ENCODE results near the gene PACRGL. TPM values are rescaled to one million over a fixed set of nuclear protein-coding genes. Genes with fewer than 3 reads are reported as not detected.
A peak's percentile ranks its signal among the peaks of the same experiment; 100 is the strongest.

The PACRGL gene
- total and polyA plus RNA-seq, 12 donors: 4.2 to 11.3 (median 10.6) TPM

DNA sequence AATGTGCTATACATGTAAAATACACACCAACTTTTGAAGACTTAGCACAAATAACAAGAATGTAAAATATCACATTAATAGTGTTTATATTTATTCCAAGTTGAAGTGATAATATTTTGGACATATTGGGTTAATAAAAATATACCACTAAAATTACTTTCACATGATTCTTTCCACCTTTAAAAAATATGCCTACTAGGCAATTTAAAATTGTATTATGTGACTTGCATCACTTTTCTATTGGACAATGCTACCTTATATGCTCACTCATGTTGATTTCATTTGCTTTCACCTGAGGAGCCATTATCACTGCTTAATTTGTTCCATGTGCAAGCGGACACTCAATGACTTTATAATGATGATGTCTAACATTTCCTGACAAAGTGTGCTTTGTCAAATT, 3.4 kb upstream of the PACRGL start:
- Histone ChIP-seq H3K27me3 (peaks cover 0 to 4% (median 0%) of the 10 kb centered on the region in 7 donors), H3K4me3 (no peak overlapping the region), H3K9me3 (no peaks in the 10 kb centered on the region), H3K36me3 (no peaks in the 10 kb centered on the region), H3K27ac (no peak overlapping the region), H3K4me1 (peaks cover 0 to 24% (median 16%) of the 10 kb centered on the region in 9 donors)
- DNase-seq: no peak
- 91 to 94% methylated on average over 1 of the region's 1 CpG for WGBS, 2 donors
- intact Hi-C loops (cut with DNase I): no loop called here
- no peak for ATAC-seq
- TF ChIP-seq, protein P1, sequence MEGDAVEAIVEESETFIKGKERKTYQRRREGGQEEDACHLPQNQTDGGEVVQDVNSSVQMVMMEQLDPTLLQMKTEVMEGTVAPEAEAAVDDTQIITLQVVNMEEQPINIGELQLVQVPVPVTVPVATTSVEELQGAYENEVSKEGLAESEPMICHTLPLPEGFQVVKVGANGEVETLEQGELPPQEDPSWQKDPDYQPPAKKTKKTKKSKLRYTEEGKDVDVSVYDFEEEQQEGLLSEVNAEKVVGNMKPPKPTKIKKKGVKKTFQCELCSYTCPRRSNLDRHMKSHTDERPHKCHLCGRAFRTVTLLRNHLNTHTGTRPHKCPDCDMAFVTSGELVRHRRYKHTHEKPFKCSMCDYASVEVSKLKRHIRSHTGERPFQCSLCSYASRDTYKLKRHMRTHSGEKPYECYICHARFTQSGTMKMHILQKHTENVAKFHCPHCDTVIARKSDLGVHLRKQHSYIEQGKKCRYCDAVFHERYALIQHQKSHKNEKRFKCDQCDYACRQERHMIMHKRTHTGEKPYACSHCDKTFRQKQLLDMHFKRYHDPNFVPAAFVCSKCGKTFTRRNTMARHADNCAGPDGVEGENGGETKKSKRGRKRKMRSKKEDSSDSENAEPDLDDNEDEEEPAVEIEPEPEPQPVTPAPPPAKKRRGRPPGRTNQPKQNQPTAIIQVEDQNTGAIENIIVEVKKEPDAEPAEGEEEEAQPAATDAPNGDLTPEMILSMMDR (IDR thresholded peaks at IDR 0.05): no peak

GRCh38 chr4:20698382-20698781, 1.9 kb upstream of the PACRGL start:
- DNase-seq (no peak), ATAC-seq (no peak)
- no peaks in the 10 kb centered on the region for H3K9me3 ChIP-seq
- peaks cover 0 to 4% (median 0%) of the 10 kb centered on the region in 7 donors for H3K27me3 ChIP-seq
- H3K36me3 ChIP-seq: no peaks in the 10 kb centered on the region
- intact Hi-C loops (cut with DNase I): no loop called here
- TF ChIP-seq, protein P1 (IDR thresholded peaks at IDR 0.05): no peak
- H3K4me1 ChIP-seq: peaks cover 0 to 24% (median 16%) of the 10 kb centered on the region in 9 donors
- H3K27ac ChIP-seq: no peak overlapping the region
- H3K4me3 ChIP-seq: no peak overlapping the region
- WGBS, 2 donors: 85 to 87% methylated on average over 4 of the region's 4 CpGs

DNA sequence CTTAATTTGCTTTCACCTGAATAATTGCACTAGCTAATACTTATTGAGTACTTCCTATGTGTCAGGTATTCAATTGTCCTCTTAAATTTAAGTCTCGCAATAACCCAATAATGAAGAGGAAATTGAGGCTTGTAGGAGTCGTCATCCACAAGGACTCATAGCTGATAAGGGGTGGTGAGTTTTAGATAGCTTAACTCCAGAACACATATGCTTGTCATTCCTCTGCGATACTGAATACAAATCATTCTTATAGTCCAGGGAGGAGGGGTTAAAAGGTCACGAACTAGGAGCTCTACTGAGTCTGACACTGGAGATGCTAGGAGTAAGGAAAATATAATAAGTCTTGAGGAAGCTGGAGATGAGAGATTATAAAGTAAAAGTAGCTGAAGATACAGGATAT, 1.4 kb upstream of the PACRGL start:
- no peak overlapping the region for H3K27ac ChIP-seq
- TF ChIP-seq, protein P1 (IDR thresholded peaks at IDR 0.05): no peak
- H3K9me3 ChIP-seq: no peaks in the 10 kb centered on the region
- ATAC-seq: no peak
- H3K27me3 ChIP-seq: peaks cover 0 to 4% (median 0%) of the 10 kb centered on the region in 7 donors
- no peak for DNase-seq
- peak overlapping the region in 1 of 10 donors; percentile 88 for H3K4me3 ChIP-seq
- peaks cover 0 to 24% (median 16%) of the 10 kb centered on the region in 9 donors for H3K4me1 ChIP-seq
- intact Hi-C loops (cut with DNase I): no loop called here
- 15 to 25% methylated on average over 4 of the region's 4 CpGs for WGBS, 2 donors
- H3K36me3 ChIP-seq: no peaks in the 10 kb centered on the region

DNA sequence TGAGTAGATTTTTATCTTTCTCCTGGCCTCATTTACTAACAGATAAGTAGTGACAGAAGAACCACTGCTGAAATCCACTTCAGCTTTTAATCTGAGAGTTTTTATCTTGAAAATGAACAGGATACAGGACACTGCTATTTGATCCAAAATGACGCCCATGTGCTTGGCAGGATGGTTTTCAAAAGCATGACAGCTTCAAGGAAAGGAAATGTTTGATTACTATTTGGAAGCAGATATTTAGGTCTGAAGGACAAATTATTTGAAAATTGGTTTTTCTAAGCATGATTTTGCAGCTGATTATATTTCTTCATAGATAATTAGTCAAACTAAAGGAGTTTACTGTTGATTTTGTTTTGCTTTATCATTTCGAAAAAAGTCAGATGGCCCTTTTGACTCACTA, 11.1 kb downstream of the PACRGL start:
- Histone ChIP-seq H3K27ac (no peak overlapping the region), H3K4me1 (no peaks in the 10 kb centered on the region), H3K9me3 (peaks cover 0 to 13% (median 0%) of the 10 kb centered on the region in 11 donors), H3K27me3 (no peaks in the 10 kb centered on the region), H3K4me3 (no peak overlapping the region), H3K36me3 (peaks cover 0 to 100% (median 41%) of the 10 kb centered on the region in 9 donors)
- 85 to 92% methylated on average over 2 of the region's 2 CpGs for WGBS, 2 donors
- ATAC-seq (no peak), DNase-seq (no peak)
- TF ChIP-seq, protein P1 (IDR thresholded peaks at IDR 0.05): no peak
- intact Hi-C loops (cut with DNase I): no loop called here

All from heart right ventricle (tissue), 16 donors.